Adrenal gland (tissue), 5 donors: ENCODE results near the gene RYR3.

ENCODE experiments used
- CTCF ChIP-seq, 6 experiments: fragments of 450-650 bp in 4 of 6; fragments of 200-600 bp in 2 of 6; sonication (generic) in 1 of 6; IDR thresholded peaks; 1 replicate in 5 of 6; 2 replicates in 1 of 6; pipeline versions ENCODE4 v1.5.1 to v1.8.0; 2016 to 2021; ENCODE audit warnings: antibody characterized with exemption in 6 of 6, mild to moderate bottlenecking in 2 of 6, moderate library complexity in 1 of 6
- POLR2A ChIP-seq, 2 donors: fragments of 450-650 bp; IDR thresholded peaks; one replicate each; pipeline ENCODE4 v1.6.1; 2017; ENCODE audit warnings: antibody characterized with exemption in 2 of 2, mild to moderate bottlenecking in 2 of 2, moderate library complexity in 1 of 2
- donor health status: DM: no; HTN: no; CAD: no.

- no peak for TF ChIP-seq CTCF (IDR thresholded peaks at IDR 0.05)
- TF ChIP-seq POLR2A (IDR thresholded peaks at IDR 0.05) = no peak
Measured at GRCh38 chr15:33846142-33846541, 535.4 kb downstream of the RYR3 start.
